ENCODE results near the gene MUC5AC.

DNA sequence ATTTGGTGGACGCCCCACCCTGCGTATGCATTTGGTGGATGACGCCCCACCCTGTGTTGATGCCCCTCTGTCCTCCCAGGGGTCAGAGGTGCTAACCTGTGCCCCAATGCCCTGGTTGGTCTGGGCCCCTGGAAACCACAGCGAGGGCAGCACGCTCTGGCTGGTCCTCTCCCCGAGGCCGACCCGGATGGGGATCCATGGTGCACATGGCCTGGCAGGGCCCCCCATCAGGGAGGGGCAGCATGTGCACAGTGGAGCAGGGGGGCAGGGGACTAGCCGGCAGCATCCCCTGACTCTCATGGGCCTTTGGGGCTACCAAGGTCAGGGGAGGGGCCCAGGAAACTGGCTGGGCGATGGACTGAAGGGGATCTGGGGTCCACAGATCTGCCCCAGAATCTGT lies 7.6 kb upstream of the MUC5AC start:
- TF ChIP-seq, protein P1, sequence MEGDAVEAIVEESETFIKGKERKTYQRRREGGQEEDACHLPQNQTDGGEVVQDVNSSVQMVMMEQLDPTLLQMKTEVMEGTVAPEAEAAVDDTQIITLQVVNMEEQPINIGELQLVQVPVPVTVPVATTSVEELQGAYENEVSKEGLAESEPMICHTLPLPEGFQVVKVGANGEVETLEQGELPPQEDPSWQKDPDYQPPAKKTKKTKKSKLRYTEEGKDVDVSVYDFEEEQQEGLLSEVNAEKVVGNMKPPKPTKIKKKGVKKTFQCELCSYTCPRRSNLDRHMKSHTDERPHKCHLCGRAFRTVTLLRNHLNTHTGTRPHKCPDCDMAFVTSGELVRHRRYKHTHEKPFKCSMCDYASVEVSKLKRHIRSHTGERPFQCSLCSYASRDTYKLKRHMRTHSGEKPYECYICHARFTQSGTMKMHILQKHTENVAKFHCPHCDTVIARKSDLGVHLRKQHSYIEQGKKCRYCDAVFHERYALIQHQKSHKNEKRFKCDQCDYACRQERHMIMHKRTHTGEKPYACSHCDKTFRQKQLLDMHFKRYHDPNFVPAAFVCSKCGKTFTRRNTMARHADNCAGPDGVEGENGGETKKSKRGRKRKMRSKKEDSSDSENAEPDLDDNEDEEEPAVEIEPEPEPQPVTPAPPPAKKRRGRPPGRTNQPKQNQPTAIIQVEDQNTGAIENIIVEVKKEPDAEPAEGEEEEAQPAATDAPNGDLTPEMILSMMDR (IDR thresholded peaks at IDR 0.05): no peak
- no peak for TF ChIP-seq POLR2A (IDR thresholded peaks at IDR 0.05)

Measured in heart left ventricle (tissue), 13 donors.